OCI-LY1 (cell line): ENCODE results near the gene BMP8B.
"Not testable (repeated sequence)": the region's sequence is repeated elsewhere in the genome, so short reads cannot be mapped to it uniquely, and the experiment has no call there.

Experiments
- H2AFZ ChIP-seq: fragments of 200-600 bp; sonication (generic), shearing (Covaris generic); 2 replicates; pipeline ENCODE4 v1.6.0; 2014; ENCODE audit warnings: antibody characterized with exemption, mild to moderate bottlenecking, low read length
- H3F3A ChIP-seq: fragments of 200-600 bp; sonication (generic), shearing (Covaris generic); 2 replicates; pipeline ENCODE4 v1.6.0; 2014; ENCODE audit warnings: mild to moderate bottlenecking, antibody characterized with exemption, low read length, moderate library complexity; ENCODE audit not compliant: insufficient read depth
- H3K27ac ChIP-seq: fragments of 200-600 bp; sonication (generic); 2 replicates; pipeline ENCODE4 v1.5.1; 2014; ENCODE audit warnings: low read length, mixed run types, mild to moderate bottlenecking, low read depth; ENCODE audit not compliant: poor library complexity, severe bottlenecking
- H3K27me3 ChIP-seq: fragments of 200-600 bp; sonication (generic); 2 replicates; pipeline ENCODE4 v1.6.0; 2014; ENCODE audit warnings: antibody characterized with exemption, mild to moderate bottlenecking, low read length, moderate library complexity; ENCODE audit not compliant: insufficient read depth
- H3K36me3 ChIP-seq: fragments of 200-600 bp; sonication (generic); 2 replicates; pipeline ENCODE4 v1.6.1; 2014; ENCODE audit warnings: mild to moderate bottlenecking, antibody characterized with exemption, low read length, moderate library complexity, mixed read lengths; ENCODE audit not compliant: insufficient read depth
- H3K4me1 ChIP-seq: fragments of 200-600 bp; sonication (generic); 2 replicates; pipeline ENCODE4 v1.5.1; 2014; ENCODE audit warnings: mild to moderate bottlenecking, low read length, moderate library complexity; ENCODE audit not compliant: insufficient read depth, severe bottlenecking
- H3K4me2 ChIP-seq: fragments of 200-600 bp; sonication (generic), shearing (Covaris generic); 2 replicates; pipeline ENCODE4 v1.6.1; 2014; ENCODE audit warnings: low read length
- H3K4me3 ChIP-seq: fragments of 200-600 bp; sonication (generic); 2 replicates; pipeline ENCODE4 v1.5.1; 2014; ENCODE audit warnings: low read length, low read depth, mild to moderate bottlenecking, mixed read lengths; ENCODE audit not compliant: poor library complexity, severe bottlenecking
- H3K79me2 ChIP-seq: fragments of 200-600 bp; shearing (Covaris generic); 2 replicates; pipeline ENCODE4 v1.6.1; 2016; ENCODE audit warnings: mixed run types, low read length, mixed read lengths; ENCODE audit not compliant: insufficient read depth
- H3K9ac ChIP-seq: fragments of 200-600 bp; sonication (generic), shearing (Covaris generic); 2 replicates; pipeline ENCODE4 v1.6.1; 2014; ENCODE audit warnings: mild to moderate bottlenecking, low read length, mixed read lengths
- H3K9me2 ChIP-seq: fragments of 200-600 bp; sonication (generic), shearing (Covaris generic); 2 replicates; pipeline ENCODE4 v1.6.1; 2014; ENCODE audit warnings: low read depth, mild to moderate bottlenecking, low read length, mixed read lengths
- H3K9me3 ChIP-seq: fragments of 200-600 bp; shearing (Covaris generic); 2 replicates; pipeline ENCODE4 v1.6.1; 2014; ENCODE audit warnings: low read length, mixed read lengths
- H4K20me1 ChIP-seq: fragments of 200-600 bp; sonication (generic), shearing (Covaris generic); 2 replicates; pipeline ENCODE4 v1.6.0; 2016; ENCODE audit warnings: mild to moderate bottlenecking, low read length; ENCODE audit not compliant: insufficient read depth

BMP8B gene

DNA sequence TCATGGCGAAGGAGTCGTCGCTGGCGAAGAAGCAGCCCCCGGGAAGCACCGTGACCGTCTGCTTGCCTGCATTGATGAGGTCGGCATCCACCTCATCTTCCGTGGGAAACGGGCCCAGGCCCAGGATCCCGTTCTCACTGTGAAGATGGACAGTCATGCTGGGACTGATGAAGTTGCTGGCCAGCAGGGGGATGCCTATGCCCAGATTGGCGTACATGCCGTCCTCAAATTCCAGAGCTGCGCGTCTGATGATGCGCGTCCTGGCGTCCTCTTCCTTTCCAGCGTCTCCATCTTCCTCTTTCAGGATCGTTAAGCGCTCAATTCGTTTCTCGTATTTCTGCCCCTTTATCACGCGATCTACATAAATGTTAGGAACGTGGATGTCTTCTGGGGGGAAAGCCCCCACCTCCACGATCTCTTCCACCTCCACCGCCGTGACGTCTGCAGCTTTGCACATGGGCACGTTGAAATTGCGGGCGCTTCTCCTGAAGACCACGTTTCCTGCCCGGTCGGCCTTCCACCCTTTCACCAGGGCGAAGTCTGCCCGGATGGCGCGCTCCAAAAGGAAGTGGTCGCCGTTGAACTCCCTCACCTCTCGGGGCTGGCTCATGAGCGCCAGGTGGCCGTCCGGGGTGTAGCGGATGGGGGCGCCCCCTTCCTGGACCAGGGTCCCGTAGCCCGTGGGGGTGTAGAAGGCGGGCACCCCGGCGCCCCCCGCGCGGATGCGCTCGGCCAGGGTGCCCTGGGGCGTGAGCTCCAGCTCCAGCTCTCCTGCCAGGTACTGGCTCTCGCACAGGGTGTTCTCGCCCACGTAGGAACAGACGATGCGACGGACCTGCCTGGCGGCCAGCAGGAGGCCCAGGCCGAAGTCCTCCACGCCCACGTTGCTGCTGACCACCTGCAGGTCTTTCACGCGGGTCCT lies 18.3 kb downstream of the BMP8B start:
- H4K20me1 ChIP-seq, H3K27me3 ChIP-seq, H3F3A ChIP-seq, H3K4me3 ChIP-seq, H3K27ac ChIP-seq, H3K4me1 ChIP-seq, H3K9ac ChIP-seq, H2AFZ ChIP-seq, H3K9me3 ChIP-seq, H3K79me2 ChIP-seq, H3K4me2 ChIP-seq, H3K36me3 ChIP-seq, H3K9me2 ChIP-seq: not testable (repeated sequence)

GRCh38 chr1:39769502-39769901 lies 19.2 kb downstream of the BMP8B start:
- not testable (repeated sequence) for H3K36me3 ChIP-seq, H2AFZ ChIP-seq, H3K9ac ChIP-seq, H3K4me1 ChIP-seq, H3K79me2 ChIP-seq, H3K9me2 ChIP-seq, H3K27ac ChIP-seq, H3F3A ChIP-seq, H3K4me3 ChIP-seq, H3K9me3 ChIP-seq, H3K4me2 ChIP-seq, H3K27me3 ChIP-seq, H4K20me1 ChIP-seq

- not testable (repeated sequence) for H3K4me1 ChIP-seq, H3K9me2 ChIP-seq, H3F3A ChIP-seq, H3K4me2 ChIP-seq, H3K27ac ChIP-seq, H4K20me1 ChIP-seq, H2AFZ ChIP-seq, H3K79me2 ChIP-seq, H3K9ac ChIP-seq, H3K4me3 ChIP-seq, H3K27me3 ChIP-seq, H3K9me3 ChIP-seq, H3K36me3 ChIP-seq
These were observed 22.2 kb downstream of the BMP8B start for GRCh38 chr1:39766466-39766865.

- not testable (repeated sequence) for H3K9me2 ChIP-seq, H3K79me2 ChIP-seq, H4K20me1 ChIP-seq, H3K4me3 ChIP-seq, H3K27me3 ChIP-seq, H3F3A ChIP-seq, H3K9me3 ChIP-seq, H3K4me1 ChIP-seq, H3K9ac ChIP-seq, H2AFZ ChIP-seq, H3K36me3 ChIP-seq, H3K27ac ChIP-seq, H3K4me2 ChIP-seq
These were observed 24.2 kb downstream of the BMP8B start for GRCh38 chr1:39764512-39764911.

DNA sequence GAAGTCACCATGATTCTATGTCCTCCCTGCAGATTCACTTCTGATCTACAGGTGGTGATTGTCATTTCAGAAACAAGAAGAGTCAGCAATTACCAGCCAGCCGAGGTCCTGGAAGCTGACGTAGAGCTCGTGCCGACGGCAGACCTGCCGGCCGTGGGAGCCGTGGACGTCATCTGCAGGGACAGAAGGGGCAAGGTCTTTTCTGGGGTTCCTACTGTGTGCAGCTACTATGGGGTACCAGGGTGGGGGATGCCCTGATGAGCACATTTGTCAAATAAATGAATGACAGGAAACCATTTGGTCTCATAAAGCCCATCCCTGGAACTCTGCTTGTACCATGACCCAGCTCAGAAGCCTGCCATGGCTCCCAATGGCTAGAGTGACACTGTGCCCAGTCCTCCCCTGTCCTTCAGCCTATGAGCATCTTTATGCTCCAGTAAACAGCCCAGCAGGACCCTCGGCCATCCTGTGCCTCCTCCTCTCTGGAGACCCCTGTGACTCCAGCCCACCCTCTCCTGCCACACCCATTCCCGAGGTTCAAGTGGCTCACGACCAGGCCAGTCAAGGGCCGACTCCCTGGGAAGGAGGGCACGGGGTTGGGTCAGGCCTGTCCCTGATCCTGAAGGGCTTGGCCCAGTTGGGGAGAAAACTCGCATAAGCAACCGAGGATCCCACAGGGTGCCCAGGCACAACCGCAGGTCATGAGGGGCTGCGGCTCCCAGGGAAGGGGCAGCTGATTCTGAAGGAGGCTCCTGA lies 24.9 kb downstream of the BMP8B start:
- H3K9me2 ChIP-seq, H3F3A ChIP-seq, H3K9me3 ChIP-seq, H3K79me2 ChIP-seq, H3K36me3 ChIP-seq, H3K4me2 ChIP-seq, H3K4me1 ChIP-seq, H2AFZ ChIP-seq, H3K27me3 ChIP-seq, H3K4me3 ChIP-seq, H3K9ac ChIP-seq, H3K27ac ChIP-seq, H4K20me1 ChIP-seq: not testable (repeated sequence)
